CD4-positive, alpha-beta T cell treated with Interleukin-21 for 1 hour (primary cell): ENCODE data around the gene ANTKMT.

Experiments used
- DNase-seq: peaks from one replicate; pipeline ENCODE4 v3.0.0-alpha.2; 2020

ANTKMT gene

DNA sequence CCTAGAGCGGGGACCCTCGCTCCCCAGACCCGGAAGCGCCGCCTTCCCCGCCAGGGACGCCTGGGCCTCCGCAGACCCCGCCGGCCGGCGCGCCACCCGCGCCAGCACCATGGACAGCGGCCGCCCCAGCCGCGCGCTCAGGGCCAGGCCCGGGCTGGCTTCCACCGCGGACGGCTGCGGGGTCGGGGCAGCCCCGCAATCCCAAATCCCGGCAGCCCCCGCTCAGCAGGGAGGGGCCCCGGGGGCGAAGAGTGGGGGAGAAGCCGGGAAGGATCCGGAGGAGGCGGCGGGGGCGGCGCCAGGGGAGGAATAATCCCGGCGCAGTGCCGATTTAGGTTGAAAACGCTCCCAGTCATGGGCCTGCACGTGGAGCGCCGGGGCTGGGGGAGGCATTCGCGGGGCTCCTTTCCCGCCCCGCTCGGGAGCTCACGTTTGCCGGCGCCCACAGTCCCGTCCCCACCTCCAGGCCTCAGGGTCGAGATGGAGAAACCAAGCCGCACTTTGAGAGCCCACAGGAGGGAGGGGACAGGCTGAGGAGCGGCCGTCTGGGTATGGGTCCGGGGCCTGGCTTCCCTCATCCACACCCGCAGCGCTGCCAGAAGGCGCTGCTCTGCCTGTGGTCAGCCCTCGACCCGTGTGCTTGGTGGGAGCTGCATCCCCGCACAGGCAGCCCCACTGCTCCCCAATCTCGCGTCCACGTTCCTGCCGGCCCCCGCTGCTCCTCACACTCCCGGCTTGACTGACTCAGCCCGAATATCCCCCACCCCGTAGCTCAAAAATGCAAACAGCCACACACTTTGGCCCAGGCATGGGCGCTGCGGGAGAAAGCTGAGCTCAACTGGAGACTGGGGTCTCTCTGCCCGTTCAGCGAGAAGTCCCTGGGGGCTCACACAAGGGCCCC lies 20.0 kb upstream of the ANTKMT start:
- peak; percentile 57 for DNase-seq

DNA sequence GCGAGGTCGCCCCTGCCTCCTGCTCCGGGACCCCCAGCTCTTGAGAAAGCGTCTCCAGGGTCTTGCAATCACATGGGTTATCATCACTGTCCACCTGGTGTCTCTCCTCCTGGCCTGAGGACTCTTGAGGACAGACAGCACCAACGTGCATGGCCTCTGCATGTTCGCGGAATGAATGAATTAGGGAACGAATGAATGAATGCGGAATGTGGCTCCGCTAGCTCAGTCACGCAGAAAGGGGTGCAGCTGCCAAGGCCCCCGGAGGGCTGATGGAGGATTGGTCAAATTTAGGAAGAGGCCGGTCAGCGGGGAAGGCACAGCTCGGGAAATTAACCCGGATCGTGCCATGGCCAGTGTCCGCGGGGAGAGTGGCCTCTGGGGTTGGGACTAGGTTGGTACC lies 18.6 kb upstream of the ANTKMT start:
- DNase-seq = no peak

GRCh38 chr16:703406-703805 lies 17.5 kb upstream of the ANTKMT start:
- DNase-seq = no peak

- DNase-seq = no peak
These were observed 16.9 kb upstream of the ANTKMT start for GRCh38 chr16:704047-704446.

- DNase-seq = no peak
These were observed 16.2 kb upstream of the ANTKMT start for GRCh38 chr16:704552-705380.

DNA sequence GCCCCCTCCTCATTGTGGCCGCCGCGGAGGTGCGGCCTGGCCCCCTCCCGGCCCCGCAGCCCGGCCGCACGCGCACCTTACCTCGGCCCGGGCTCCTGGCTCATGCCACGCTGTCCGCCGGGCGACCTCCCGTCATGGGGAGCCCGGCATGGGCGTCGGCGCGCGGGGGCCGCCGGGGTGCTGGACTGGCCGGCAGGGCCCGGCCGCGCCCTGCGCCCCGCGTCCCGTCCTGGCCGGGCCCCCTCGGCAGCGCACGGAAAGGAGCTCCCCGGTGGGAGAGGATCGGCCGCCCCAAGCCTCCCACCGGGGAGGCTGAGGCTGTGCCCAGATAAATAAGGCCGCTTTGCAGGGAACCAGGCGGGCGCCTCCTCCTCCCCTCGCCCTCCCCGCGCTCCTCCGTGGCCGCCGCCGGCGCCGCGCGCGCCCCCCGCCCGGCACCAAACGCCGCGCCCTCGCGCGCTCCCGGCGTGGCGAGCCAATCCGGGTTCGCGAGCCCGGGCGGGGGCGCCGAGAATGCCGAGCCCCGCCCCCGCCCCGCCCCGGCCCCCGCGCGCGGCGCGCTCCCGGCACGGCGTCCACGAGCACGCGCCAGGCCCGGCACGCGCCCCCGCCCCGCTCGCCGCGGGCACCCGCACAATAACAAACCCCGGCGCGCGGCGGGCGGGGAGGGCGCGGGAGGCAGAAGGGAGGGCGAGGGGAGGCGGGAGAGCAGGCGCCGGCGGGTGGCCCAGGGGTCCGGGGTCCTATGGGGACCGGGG lies 15.3 kb upstream of the ANTKMT start, which contains the start of gene FBXL16:
FBXL16 (minus strand) TSS at position 371 of the 758 bp plus-strand sequence. CDS start 8,396 bp downstream, outside the sequence.
- no peak for DNase-seq

DNA sequence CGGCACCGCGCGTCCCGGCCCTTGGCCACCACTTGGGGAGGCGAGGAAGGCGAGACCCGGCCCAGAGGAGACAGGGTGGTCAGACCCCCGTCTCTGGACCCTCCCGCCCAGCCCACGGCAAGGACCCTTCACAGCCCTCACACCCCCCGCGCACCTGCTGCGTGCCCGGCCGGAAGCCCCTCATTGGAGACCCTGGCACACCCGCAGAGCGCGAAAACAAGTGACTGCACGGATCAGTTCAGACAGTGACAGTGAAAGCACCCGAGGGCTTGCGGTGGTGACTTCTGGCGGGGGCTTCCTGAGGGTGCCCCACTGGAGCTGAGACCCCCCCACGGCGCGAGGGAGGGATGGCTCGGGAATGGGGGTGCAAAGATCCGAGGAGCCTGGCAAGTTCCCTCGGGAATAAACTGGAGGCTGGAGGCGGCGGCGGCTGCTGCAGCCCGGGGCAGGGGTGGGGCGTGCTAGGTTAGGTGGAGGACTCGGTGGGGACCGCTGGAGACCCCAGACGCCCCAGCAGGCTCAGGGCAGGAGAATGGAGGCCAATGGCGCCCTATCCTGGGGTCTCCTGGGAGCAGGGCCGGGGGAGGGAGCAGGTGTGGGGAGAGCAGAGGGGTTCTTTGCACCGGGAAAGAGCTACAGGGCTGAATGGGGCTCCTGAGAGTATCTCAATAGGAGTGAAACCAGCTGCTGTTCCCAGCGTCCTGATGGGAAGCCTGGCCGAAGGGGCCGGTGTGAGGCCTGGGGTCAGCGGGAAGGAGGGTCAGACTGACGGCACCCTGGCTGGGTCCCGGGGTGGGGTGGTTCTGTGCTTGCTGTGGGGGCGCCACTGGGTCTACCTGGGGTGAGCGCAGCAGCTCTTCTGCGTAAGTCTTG lies 14.5 kb upstream of the ANTKMT start:
- no peak for DNase-seq

- no peak for DNase-seq
These were observed 13.8 kb upstream of the ANTKMT start for GRCh38 chr16:707062-707538.

DNA sequence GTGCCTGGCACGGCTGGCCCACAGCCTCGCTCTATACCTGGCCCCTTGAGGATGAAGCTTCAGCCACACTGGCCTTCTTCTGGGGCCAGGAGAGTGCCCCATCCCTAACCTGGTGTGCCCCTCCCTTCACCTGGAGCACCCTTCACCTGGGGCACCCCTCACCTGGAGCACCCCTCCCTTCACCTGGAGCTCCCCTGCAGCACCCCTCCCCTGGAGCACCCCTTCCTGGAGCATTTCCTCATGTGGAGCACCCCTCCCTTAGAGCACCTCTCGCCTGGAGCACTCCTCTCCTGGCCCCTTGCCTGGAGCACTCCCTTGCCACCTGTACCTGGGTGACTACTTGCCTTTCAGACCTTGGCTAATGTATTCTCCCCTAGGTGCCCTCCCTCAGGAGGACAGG lies 12.9 kb upstream of the ANTKMT start:
- no peak for DNase-seq

DNA sequence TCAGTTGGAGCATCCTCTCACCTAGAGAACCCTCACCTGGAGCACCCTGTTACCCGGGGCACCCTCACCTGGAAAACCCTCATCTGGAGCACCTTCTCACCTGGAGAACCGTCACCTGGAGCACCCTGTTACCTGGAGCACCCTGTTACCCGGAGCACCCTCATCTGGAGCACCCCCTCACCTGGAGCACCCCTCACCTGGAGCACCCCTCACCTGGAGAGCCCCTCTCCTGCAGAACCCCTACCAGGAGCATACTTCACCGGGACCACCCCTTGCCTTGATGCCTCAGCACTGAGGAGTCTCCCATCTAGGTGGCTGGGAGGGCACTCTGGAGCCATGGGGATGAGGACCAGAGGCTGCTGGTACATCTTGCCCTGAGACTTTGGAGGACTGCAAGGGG lies 12.0 kb upstream of the ANTKMT start:
- DNase-seq = no peak

DNA sequence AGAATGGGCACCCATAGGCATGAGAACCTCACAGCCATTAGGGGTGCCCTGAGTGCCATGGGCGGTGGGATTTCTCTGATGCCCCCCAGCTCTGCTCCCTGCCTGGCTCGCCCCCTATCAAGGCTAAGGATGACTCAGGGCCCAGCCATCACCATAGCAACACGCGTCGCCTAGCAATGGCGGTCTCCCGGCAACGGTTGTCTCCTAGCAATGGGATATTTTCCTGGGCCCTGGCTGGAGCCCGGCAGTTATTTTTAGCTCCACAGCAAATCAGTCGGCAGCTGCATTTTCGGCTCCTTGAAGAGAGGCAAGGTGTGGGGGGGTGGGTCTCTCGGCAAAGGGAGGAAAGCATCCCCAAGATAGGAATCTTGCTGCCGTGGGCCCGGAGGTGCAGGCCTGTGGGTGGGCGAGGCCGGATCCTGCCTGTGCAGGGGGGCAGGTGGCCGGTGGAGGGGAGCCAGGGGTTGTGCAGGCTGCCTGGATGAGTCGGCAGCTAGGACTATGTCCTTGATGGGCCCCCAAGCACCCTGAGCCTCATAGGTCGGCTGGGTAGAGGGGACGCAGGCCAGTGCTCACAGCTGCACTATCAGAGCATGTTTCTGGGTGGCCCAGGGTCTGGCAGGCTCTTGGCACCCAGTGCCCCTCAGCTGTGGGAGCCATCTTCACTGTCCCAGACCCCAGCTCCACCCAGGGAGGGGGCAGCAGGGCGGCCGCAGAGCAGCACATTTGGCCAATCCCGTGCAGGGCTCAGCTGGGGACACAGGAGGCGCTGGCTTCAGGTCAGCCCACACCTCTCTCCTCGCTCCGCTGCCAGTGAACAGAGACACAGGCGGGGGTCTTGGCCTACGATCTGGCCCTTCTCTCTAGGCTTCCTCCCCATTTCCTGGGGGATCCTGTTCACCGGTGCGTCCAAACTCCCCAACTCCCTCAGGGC lies 11.1 kb upstream of the ANTKMT start:
- DNase-seq = no peak

DNA sequence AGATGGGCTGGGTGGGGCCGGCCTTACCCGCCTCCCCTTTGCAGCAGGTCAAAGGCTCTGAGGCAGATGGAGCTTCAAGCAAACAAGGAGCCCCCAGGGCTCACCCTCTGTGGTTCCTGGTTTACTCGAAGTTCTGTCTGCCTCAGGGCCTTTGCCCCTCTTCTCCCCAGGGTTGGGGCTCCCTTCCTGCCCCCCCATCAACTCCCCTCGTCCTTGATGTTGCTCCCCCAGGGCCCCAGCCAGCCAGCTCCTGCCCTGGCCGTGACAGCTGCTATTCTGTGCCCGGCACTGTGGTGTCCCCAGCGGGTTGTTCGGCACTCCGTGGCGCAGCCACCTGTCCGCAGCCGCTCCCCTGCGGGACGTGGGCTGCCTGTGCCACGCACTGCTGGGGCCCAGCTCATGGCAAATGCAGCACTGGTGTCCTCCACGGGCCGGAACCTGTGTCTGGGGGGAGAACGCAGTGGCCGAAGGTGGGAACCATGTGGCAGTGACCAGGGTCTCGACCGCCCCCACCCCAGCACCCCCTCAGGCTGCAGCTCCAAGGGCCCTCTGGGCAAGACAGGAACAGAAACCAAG lies 10.4 kb upstream of the ANTKMT start:
- no peak for DNase-seq

- no peak for DNase-seq
These were observed 9.9 kb upstream of the ANTKMT start for GRCh38 chr16:711084-711483.

GRCh38 chr16:711548-712320 lies 9.2 kb upstream of the ANTKMT start:
- peak; percentile 79 for DNase-seq

DNA sequence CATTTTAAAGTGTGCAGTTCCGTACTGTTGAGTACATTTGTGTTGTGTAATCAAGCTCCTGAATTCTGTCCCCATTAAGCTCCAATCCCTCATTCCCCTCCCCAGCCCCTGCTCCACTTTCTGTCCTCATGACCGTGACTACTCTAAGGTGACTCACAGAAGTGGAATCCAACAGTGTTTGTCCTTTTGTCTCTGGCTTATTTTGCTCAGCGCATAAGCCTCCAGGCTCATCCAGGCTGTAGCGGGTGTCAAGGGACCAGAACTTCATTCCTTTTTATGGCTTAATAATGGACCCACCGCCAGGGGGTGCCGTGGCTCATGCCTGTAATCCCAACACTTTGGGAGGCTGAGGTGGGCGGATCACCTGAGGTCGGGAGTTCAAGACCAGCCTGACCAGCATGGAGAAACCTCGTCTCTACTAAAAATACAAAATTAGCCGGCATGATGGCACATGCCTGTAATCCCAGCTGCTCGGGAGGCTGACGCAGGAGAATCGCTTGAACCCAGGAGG lies 8.2 kb upstream of the ANTKMT start:
- peak; percentile 58 for DNase-seq

GRCh38 chr16:714079-714478 lies 6.9 kb upstream of the ANTKMT start:
- no peak for DNase-seq

DNA sequence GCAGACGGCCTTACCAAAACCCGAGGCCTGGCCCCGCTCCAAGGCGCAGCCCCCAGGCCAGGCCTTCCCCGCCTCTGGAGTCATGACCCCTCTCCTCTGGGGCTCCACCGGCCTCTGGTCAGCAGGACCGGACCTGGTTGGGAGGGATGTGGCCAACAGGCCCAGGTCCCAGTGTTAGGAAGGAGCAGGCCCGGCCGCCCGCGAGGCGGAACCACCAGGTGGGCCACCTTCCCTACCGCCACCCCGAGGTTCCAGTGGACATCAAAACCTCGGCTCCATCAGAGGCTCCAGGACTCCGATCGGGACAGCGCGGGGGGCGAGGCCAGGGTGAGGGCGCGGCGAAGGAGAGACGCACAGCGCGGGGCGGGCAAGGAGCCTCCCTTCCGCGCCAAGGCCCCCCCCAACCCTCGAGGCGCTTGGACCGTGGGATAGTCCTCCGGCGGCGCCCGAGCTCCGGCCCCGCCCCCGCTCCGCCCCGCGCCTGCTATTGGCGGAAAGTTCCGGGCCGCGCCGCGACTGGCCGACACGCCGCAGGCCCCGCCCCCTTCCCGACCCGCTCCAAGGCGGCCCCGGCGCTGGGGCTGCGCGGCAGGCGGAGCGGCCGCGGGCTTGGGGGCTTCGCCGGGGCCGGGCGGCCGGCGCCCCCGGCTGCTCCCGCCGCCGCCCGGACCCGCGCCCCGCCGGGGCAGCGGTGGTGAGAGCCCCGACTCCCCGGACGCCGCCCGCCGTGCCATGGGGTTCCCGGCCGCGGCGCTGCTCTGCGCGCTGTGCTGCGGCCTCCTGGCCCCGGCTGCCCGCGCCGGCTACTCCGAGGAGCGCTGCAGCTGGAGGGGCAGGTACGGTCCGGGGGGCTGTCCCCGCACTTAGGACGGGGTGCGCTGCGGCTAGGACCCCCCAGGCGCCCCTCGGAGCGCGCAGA lies 6.1 kb upstream of the ANTKMT start, which contains the start of gene METRN:
METRN (plus strand) TSS at position 561 of the 919 bp plus-strand sequence; CDS start at position 733, 172 bp downstream.
- DNase-seq = peak; percentile 90
